Stimulated activated CD8-positive, alpha-beta memory T cell treated with anti-CD3 and anti-CD28 coated beads, Interleukin-4, amount 100 ng/mL, for 24 hours (primary cell): ENCODE measurements around the gene CAMKMT.

Experiments
- DNase-seq: peaks from one replicate; pipeline ENCODE4 v3.0.0-alpha.2; 2020; ENCODE audit warnings: low read depth

Gene CAMKMT

DNA sequence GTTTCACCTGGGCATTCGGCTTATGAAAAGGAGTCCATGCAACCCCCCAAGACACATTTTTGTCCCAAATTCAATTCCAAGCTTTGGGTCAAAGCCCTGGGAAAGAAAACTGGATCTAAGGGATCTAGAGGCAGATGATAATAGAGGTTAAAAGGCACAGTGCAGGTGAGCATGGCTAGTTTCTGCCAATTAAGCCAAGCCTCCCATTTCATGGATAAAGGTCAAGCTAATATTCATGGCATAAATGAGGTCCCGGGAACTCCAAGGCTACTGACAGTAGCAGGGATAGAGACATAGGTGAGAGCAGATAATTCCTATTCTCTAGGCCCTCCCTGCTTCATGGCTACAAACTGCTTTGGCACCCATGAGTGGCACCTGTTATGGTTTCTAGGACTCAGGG is 83.1 kb downstream of the CAMKMT start:
- DNase-seq = no peak

DNA sequence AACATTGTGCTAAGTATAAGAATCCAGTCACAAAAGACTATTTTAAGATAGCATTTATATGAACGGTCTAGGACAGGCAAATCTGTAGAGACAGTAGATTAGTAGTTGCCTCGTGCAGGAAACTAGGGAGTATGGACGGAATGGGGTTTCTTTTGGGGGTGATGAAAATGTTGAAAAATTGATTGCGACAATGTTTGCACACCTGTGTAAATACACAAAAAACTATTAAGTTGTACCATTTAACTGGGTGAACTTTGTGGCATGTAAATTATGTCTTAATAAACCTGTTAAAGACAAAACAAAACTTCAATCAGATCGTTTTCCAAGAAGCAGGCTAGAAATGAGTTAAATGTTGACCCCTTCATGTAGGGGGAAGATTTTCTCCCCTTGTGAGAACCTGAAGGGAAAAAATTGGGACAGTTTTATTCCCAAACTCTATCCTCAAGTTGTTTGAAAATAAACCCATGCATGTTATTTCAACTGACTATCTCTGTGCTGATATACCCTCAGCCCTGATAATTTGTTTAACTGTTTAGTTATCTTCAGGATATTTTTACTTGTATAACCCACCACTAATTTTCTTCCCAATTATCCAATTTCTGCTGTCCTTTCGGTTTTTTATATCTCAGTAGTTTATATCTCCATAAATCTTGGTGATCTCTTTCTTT is 87.2 kb downstream of the CAMKMT start:
- no peak for DNase-seq

DNA sequence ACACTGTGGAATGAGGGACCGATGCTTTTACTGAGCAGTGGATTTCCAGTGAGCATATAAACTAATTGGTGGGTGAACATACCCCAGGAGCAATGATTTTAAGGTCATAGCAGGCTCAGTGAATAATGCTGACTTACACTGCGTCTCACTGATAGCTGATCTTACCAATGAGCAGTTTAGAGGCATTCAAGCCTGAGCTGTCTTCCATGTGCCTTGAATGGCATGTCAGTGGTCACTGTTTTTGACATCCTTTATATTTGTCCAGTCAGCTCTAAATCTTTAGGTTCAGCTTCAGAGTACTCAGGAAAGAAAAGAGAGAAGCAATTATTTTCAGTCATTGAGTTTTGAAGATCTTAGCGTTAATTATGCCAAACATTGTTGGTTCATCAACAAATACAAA is 88.3 kb downstream of the CAMKMT start:
- no peak for DNase-seq

DNA sequence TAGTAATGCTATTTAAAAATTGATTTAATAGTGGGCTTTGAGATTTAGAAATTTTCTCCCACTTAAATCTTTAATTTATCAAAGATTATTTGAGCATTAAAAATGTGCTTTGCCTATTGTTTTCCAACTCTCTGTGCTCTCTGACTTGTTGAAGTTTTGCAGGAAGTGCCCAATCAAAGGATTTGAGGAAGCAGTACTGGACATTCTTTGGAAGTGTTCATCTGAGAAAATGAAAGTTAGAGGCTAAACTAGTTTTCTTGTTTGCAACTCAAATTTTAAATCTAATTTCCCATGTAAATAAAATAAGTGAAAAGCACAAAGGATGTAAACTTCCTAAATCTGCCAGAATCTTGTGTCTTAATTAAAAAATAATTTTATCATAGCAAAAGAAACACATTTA is 89.1 kb downstream of the CAMKMT start:
- DNase-seq = no peak

DNA sequence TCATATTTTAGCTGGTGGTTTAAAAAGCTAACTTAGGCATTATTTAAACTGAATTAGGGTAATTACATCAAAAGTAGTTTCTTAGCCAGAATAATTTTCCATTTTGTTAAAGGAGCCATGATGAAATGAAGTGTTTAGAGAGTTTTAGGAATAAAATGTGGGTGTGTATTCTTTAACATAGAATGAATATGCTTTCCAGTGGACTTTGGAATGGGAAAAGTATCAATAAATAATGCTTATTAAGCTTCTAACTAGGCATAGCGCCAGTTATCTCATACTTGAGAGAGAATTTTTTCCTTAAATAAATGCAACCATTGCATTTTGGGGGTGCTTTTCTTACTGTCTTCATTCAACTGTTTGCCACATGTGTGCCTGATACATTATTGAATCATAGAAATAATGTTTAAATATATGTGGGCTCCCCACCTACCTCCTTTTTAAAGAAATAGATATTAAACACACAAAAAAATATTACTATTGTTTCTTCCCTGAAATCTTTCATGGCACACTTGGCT is 90.4 kb downstream of the CAMKMT start:
- no peak for DNase-seq

DNA sequence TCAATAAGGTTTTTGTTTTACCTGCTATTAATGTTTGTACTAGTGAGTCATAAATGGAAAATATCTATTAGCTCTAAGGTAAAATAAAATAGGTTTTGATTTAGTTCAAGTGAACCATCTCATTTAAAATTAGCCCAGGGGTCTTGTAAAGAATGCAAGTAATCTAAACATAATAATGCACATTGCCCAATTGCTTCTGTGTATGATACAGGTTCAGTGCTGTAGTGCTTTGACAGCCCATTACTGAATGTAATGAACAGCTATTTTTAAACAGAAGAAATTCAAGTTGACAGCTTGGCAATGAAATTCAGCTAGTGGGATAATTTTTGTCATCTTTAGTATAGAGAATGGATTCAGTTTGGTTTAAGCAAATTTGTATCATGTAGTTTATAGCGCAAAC is 91.5 kb downstream of the CAMKMT start:
- no peak for DNase-seq

DNA sequence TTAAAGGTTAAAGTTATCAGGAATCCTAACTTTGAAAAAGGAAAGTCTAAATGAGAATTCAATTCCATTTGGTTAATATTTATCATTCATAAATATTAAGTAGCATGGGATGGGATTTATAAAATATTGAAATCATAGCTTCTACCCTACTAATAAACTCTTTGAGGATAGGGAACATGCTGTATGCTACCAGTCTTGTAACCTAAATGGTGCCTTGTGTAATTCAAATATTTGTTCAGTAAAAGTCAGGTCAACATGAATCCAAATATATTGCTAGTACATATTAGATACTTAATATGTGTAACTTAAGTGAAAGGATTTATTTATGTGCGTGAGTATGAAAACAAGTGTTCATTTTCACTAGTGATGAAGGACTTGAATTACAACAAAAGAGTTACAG is 94.1 kb downstream of the CAMKMT start:
- no peak for DNase-seq

DNA sequence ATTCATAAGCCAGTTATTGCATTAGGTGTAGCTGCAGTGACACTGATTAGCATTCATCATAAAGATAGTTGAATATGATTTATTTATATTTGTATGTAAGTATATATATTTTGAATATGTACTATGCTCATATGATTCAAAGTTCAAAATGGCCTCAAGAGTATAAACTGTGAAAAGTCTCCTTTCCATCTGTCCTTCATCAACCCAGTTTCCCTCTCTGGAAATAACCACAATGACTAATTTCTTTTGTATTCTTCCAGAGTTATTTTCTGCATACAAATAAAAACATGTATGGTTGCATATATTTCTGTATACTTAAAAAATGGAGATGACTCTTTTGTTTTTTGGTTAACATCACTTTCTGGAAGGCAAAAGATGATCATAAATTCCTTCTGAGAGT is 95.2 kb downstream of the CAMKMT start:
- no peak for DNase-seq

DNA sequence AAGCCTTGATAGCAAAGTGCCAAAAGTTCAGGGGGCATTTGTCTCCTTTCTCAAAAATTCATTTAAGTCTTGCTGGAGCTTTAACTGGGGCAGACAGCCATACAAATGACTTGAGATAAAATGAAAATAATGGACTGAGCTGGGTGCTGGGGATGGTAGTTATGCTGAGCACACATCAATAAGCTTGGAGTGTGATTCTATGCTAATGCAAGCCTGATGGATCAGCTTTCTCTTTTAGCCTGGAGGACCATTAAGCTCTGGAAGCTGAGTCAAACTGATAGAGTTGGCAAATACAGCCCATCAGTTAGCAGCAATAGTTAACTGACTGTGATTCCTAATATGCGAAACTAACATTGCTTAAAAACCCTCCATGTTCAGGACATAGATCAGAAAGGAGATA is 98.0 kb downstream of the CAMKMT start:
- no peak for DNase-seq

DNA sequence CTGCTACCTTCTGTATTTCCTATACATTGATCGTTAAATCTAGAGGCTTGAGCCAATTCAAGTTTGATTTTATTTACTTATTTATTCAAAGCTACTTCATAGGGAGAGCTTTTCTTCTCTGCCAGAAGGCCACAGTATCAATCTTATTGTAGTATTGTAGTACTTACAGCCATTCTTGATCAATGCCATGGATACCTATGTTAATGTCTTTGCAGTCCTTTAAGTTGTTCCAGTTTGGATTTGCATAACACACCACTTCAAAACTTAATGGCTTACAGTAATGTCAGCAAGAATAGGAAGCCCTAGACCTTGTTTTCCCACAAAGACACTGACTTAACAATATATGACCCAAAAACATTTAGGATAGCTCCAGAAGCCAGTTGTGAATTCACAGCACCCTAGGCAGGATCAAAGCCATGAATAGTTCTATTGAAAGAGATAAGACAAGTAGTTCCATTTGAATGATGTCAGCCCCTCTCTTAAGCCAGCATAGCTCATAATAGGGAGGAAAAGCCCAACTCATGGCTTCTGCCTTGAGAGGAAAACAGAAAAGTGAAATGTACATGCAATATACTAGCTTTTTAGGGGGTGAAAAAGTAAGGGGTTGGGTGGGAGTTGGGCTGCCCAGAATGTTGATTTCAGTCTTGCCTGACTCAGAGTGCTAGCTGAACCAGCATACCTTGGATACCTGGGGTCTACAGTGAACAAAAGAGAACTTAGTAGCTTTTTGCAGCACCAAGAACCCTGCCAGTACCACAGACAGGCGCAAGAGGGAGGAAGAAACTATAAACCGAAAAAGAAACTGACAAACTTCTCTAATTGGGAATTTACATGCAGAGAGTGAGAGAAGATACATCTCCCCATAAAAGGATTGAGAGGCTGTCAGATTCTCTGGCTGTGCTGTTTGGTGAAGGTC is 101.4 kb downstream of the CAMKMT start:
- DNase-seq = no peak

DNA sequence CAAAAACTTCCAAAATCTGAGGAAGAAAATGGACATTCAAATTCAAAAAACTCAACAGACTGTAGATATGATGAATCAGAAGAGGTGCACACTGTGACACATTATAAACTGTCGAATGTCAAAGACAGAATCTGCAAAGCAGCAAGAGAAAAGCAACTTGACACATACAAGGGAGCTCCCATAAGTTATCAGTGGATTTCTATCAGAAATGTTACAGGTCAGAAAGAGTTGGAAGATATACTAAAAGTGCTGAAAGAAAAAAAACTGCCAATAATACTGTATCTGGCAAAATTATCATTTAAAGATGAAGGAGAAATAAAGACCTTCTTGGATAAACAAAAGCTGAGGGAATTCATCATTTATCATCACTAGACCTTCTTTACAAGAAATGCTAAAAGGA is 102.7 kb downstream of the CAMKMT start:
- no peak for DNase-seq

DNA sequence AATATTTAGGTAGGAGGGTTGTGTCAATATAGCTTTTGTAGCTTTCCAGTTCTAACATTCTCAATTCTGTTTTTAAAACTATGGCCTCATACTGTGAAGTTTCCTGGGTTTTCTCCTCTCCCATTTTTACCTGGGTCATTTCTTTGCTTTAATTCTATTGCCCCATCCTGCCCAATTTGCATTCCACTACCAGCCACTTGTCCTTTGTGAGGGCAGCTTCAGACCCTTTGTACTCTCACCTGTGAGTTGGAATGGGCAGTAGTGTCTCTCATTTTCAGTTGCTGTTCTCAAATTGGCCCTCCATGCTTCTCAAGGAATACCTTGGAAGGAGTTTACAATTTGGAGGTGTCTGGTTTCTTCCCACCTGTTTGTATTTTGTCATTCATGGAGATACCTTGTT is 108.4 kb downstream of the CAMKMT start:
- DNase-seq = no peak

DNA sequence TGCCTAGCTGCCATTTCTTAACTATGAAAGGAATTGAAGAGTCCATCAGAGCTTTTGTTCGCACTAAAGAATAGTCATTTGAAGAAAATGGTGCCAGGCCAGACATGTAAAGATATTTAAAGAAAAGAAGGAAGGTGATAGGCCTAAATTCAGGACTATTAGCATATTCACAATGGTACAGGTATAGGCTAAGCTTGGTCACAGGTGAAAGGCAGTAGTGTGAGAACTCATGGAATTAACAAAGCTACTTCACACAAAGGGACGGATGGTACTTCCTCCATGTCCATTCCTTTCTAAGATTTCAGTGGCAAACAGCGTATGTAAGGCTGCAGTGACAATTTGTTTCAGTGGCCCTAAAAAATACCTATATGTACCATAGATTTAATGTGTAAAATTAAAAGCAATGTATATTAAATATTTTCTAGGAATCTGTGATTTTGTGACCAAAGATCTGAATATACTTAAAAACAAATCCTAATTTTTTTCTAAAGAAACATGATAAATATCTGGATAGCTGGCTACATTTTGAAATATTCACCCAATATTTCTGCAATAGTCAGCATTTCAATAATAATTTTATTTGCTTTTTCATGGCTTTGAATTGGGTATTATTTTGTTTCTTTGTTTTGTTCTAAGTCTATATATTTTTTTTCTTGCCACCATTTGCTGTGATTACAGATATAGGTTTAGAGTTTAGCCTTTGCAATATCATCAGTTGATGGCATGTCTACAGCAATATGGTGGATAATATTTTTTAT is 116.1 kb downstream of the CAMKMT start:
- DNase-seq = no peak

DNA sequence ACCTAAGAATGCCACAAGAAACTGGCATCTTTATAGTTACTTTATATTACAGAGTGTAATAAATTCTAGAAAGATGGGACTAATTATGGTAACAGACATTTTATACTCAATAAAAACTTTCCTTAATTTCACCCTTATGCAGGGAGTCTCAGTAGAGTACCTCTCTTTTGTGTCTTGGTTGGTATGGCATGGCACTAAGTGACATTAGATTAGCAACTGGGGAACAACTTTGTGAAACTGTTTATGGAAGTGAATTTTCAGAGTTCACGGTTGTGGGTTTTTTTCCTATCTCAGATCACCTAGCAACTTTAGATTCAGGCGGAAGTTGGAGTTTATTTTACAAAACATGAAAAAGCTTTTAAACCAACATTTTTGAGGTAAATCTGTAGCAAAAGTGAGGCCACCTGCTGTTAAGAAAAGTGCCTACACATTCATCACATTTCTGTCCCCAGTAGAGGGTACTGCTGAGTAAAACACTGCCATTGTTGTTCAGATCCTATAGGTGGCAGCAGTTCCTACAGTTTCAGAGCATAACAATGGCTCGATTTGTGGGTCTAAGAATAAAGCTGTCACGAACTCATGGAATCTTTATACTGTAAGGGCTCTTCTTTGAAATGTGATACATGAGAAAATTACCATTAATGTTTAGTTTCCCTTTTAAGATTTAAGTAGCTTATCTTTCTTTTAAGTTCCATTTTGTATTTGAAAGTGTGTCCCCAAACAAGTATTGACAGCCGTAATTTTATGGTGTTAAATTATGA is 117.6 kb downstream of the CAMKMT start:
- DNase-seq = no peak

DNA sequence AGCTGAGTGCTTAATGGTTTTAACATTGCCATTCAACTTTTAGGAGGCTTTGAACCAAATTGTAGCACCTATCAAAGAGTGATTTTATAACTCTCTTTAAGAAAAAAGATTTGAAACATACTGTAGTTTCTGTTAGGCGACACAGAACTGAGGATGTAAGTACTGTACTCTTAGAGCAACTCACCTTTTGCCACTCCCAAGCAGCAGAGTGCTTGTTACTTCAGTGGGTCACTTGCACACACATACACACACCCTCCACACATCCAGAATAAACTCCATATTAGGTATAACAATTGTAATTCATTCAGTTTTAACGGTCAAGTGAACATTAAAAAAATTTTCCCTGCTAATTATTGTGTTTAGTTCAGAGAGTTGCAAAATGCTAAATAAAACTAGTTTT is 118.3 kb downstream of the CAMKMT start:
- no peak for DNase-seq

DNA sequence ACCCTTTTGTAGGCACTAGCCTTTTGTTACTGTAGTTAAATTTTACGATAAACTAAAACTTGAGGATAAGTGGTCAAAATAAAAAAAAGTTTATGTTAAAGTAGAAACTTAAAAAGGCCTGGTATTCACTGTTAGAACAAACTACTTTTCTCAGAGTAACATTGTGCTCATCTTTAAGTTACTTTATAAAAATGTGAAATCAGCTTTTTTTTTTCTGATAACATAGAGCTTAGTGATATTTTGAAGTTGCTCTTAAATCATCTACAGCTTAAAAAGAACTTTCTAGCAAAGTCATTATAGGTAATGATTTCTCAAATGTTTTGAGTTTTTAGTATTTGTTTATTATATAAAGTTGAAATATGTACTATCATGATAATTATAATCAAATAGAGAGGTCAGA is 125.3 kb downstream of the CAMKMT start:
- DNase-seq = no peak

DNA sequence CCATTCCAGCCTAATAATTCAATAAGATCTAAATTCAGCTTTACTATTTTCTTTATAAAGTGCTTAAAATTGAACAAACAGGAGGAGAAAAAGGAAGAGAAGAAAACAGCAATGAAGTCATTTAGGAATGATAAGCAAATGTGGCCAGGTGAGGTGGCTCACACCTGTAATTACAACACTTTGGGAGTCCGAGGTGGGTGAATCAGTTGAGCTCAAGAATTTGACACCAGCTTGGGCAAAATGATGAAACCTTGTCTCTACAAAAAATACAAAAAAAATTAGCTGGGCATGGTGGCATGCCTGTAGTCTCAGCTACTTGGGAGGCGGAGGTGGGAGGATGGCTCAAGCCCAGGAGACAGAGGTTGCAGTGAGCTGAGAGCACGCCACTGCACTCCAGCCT is 129.0 kb downstream of the CAMKMT start:
- no peak for DNase-seq

DNA sequence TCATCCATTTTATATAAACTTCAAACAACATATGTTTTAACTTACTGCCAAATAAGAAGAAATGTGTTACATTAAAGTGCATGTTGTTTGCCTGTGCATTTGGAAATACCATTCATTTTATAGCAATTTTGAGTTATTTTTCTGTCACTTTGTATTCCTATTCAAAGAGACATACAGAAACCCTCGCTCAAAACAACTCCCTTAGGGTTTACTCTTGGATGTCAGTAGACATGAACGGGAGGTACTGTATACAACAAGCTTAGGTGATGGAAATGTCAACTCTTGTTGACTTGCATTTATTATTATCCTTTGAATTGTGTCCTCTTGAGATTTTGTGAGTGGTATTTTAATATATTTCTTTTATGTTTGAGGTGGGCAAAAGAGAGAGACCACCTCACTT is 132.3 kb downstream of the CAMKMT start:
- DNase-seq = no peak

DNA sequence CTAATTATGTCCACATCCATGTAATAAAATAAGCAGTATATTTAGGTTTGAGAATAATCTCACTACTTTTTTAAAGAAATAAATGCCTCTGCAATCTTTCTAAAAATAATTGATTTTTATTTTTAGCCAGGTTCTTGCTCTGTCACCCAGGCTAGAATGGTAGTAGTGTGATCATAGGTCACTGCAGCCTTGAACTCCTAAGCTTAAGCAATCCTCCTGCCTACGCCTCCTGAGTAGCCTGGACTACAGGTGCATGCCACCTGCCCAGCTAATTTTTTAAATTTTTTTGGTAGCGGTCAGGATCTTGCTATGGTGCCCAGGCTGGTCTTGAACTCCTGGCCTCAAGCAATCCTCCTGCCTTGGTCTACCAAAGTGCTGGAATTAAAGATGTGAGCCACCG is 133.3 kb downstream of the CAMKMT start:
- DNase-seq = no peak

DNA sequence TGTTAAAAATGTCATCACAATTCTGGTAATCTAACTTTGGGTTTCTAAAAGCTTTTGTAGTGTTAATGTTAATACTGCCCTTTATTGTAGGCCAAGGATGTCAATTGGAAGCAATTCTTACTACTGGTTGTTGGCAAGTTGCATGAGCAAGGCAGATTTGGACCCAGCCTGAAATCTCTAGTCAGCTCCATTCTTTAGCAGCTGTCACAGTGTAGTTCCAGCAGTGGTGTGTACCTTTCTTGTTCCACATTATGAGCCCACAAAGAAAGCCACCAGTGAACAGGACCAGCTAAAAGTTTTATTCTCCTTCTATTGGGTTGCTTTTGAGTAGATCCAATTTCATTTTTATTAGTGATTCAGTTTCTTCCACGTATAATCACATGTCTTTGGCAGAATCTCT is 133.8 kb downstream of the CAMKMT start:
- no peak for DNase-seq

DNA sequence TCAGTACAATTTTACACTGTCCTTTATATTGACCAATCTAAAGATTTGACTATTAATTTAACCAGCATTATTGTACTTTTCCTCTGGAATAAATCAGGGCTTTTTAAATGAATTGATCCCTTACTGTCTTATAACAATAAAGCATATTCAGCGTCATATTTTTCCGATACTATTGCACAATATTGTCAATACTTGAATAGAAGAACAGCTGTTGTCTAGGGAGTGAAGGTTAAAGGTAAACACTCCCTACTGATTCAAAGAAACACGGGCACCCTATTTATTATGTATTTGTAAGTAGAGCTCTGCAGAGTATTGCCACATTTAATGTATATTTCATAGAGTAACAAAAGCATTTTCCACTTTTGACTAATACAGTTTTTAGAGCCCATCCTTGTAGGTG is 134.4 kb downstream of the CAMKMT start:
- no peak for DNase-seq

DNA sequence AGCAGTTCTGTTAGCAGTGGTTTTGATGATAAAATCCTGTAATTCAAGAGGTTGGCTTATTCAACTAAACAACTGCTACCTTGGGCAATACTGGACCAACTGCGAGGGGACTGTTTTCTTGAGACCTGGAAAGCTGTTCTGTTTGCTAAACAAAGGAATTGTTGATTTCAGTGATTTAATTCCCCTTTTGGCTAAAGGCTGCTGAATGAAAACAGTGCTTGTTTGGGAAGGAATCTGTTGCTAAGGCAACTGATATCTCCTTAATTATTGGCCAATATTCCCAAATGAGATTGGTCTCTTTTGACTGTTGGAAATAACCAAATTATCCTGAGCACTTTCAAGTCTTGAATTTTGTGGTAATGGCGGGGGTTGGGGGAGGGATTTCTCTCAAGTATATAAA is 136.8 kb downstream of the CAMKMT start:
- no peak for DNase-seq
